Activated CD8-positive, alpha-beta memory T cell treated with anti-CD3 and anti-CD28 coated beads, Interleukin-2, amount 10 ng/mL, durations not matched to agents 7 days and 5 days (primary cell): ENCODE results near the gene TRERF1. TPM values are rescaled to one million over a fixed set of nuclear protein-coding genes. Genes with fewer than 3 reads are reported as not detected.
"Not testable (repeated sequence)": the region's sequence is repeated elsewhere in the genome, so short reads cannot be mapped to it uniquely, and the experiment has no call there.

Experiments used
- ATAC-seq: fragments of 150-1000 bp; cut with Tn5 transposase; one replicate; pipeline ENCODE4 v1.10.0; 2021; ENCODE audit warnings: moderate library complexity
- CTCF ChIA-PET: fragments of 350-600 bp; sonication (Branson Sonifier 250); formaldehyde crosslinking; loops from one replicate; lab custom pipeline; 2021; ENCODE audit warnings: antibody characterized with exemption; lab: Charles Lee
- DNase-seq: peaks from one replicate; pipeline ENCODE4 v3.0.0-alpha.2; 2020
- H3K27ac Mint-ChIP-seq: one replicate; pipeline ENCODE4 v1.8.0; 2021; ENCODE audit warnings: mild to moderate bottlenecking, mixed read lengths
- H3K27me3 Mint-ChIP-seq: one replicate; pipeline ENCODE4 v1.8.0; 2021; ENCODE audit warnings: mixed read lengths
- H3K36me3 Mint-ChIP-seq: one replicate; pipeline ENCODE4 v1.8.0; 2021; ENCODE audit warnings: mild to moderate bottlenecking, mixed read lengths
- H3K4me1 Mint-ChIP-seq: one replicate; pipeline ENCODE4 v1.8.0; 2021; ENCODE audit warnings: mixed read lengths
- H3K4me3 Mint-ChIP-seq: one replicate; pipeline ENCODE4 v1.8.0; 2021; ENCODE audit warnings: mild to moderate bottlenecking, moderate library complexity, mixed read lengths
- H3K9me3 Mint-ChIP-seq: one replicate; pipeline ENCODE4 v1.8.0; 2022; ENCODE audit warnings: low read depth, mixed read lengths
- total RNA-seq, 2 experiments: library from RNA; stranded (reverse); gene quantifications; one replicate each; pipeline ENCODE4 v1.2.3, GENCODE V29; 2021

TRERF1 gene
- total RNA-seq, 2 experiments from 2014 or later: 16.2 to 36.0 TPM

DNA sequence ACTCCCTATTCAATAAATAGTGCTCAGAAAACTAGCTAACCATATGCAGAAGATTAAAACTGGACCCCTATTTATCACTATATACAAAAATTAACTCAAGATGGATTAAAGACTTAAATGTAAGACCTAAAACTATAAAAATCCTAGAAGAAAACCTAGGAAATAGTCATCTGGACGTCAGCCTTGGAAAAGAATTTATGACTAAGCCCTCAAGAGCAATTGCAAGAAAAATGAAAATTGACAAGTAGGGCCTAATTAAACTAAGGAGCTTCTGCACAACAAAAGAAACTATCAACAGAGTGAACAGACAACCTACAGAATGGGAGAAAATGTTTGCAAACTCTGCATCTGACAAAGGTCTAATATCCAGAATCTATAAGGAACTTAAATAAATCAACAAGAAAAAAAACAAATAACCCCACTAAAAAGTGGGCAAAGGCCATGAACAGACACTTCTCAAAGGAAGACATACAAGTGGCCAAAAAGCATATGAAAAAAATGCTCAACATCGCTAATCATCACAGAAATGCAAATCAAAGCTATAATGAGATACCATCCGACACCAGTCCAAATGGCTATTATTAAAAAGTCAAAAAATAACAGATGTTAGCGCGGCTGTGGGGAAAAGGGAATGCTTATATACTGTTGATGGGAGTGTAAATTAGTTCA is 126.9 kb downstream of the TRERF1 start:
- DNase-seq, ATAC-seq, H3K27ac Mint-ChIP-seq, H3K27me3 Mint-ChIP-seq, H3K4me3 Mint-ChIP-seq, H3K9me3 Mint-ChIP-seq: not testable (repeated sequence)
- H3K36me3 Mint-ChIP-seq: peaks cover 51% of the 10 kb centered on the region
- H3K4me1 Mint-ChIP-seq: peaks cover 34% of the 10 kb centered on the region
- CTCF ChIA-PET: interaction anchor here (1.5 kb wide), 1 partner anchor 223 kb away, joined by 5 read pairs; no protein-coding TSS in a partner anchor

DNA sequence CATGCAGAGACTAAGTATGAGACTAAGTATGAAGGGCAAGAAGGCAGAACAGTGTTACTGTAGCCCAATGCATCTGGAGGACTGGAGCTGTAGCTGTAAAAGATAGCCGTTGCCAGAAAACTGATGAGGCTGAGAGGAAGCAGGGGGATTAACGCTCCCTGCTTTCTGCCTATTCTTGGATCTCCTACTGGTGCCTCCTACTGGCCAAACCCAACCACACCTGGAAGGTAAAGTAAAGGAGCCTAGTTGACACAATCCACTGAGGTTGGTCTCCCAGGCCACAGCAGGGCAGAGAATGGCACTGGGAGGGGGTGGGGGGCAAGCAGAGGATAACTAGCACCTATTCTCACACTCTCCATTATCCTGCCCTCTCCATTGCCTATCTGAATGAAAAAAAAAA is 129.1 kb downstream of the TRERF1 start:
- Mint-ChIP-seq H3K4me3 (no peak overlapping the region), H3K36me3 (peaks cover 55% of the 10 kb centered on the region), H3K27ac (no peak overlapping the region), H3K4me1 (peaks cover 44% of the 10 kb centered on the region), H3K9me3 (no peaks in the 10 kb centered on the region), H3K27me3 (no peaks in the 10 kb centered on the region)
- CTCF ChIA-PET: no interaction called here
- DNase-seq: no peak
- no peak for ATAC-seq

DNA sequence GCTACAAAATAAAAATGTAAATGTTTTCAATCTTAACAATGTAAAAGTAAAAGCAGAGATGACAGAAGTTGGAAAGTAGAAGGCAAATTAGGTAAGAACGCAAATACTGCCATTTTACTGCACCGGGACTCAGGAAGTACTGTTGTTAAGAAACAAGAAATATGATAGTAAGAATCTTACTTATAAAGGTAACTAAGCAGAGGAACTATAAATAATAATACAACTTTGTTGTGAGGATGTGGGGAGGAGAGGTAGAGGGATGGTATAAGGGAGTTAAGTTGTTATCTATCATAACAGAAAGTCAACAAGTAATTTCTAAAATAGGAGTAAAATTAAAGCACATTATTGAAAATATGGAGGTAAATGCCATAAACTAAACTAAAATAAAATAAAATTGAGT is 129.8 kb downstream of the TRERF1 start:
- Mint-ChIP-seq H3K27me3 (no peaks in the 10 kb centered on the region), H3K27ac (peak overlapping the region; percentile 34), H3K9me3 (no peaks in the 10 kb centered on the region)

GRCh38 chr6:42320762-42321161 is 131.0 kb downstream of the TRERF1 start:
- Mint-ChIP-seq H3K27ac (peak overlapping the region; percentile 76), H3K36me3 (peaks cover 48% of the 10 kb centered on the region), H3K9me3 (no peaks in the 10 kb centered on the region), H3K4me1 (peaks cover 49% of the 10 kb centered on the region), H3K4me3 (peak overlapping the region; percentile 18), H3K27me3 (no peaks in the 10 kb centered on the region)
- no peak for DNase-seq
- CTCF ChIA-PET: interaction anchor here (1.0 kb wide), 1 partner anchor 227 kb away, joined by 3 read pairs; no protein-coding TSS in a partner anchor
- ATAC-seq: no peak

More for the DNA sequence above, 129.8 kb downstream of the TRERF1 start:
- CTCF ChIA-PET: no interaction called here
- peaks cover 47% of the 10 kb centered on the region for H3K4me1 Mint-ChIP-seq
- DNase-seq (no peak), ATAC-seq (no peak)
- H3K36me3 Mint-ChIP-seq: peaks cover 51% of the 10 kb centered on the region
- no peak overlapping the region for H3K4me3 Mint-ChIP-seq

- H3K27ac Mint-ChIP-seq: peak overlapping the region; percentile 30
- ATAC-seq (no peak), DNase-seq (no peak)
- CTCF ChIA-PET: interaction anchor here (1.5 to 2.8 kb wide), 3 partner anchors 9 to 229 kb away, joined by 4 to 11 read pairs (median 5); no protein-coding TSS in a partner anchor
- H3K4me3 Mint-ChIP-seq: no peak overlapping the region
- no peaks in the 10 kb centered on the region for H3K27me3 Mint-ChIP-seq
- no peaks in the 10 kb centered on the region for H3K9me3 Mint-ChIP-seq
- peaks cover 40% of the 10 kb centered on the region for H3K36me3 Mint-ChIP-seq
- H3K4me1 Mint-ChIP-seq: peaks cover 68% of the 10 kb centered on the region
Measured at GRCh38 chr6:42318480-42318879, 133.2 kb downstream of the TRERF1 start.

DNA sequence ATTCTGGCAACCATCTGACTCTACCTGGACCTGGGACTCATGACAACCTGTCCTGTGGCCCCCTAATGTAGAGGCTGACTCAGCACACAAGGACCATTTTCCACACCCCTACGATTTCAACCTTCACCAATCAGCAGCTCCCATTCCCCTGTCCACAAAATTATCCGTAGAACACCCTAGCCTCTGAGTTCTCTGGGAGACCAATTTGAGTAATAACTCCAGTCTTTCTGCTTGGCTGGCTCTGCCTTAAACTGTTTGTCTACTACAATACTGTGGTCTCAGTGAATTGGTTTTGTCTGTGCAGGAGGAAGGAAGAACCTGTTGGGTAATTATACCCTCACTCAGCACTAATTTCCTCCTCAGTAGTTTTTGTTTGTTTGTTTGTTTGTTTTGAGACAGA is 134.7 kb downstream of the TRERF1 start:
- DNase-seq (no peak), ATAC-seq (no peak)
- Mint-ChIP-seq H3K27me3 (no peaks in the 10 kb centered on the region), H3K4me1 (peaks cover 73% of the 10 kb centered on the region), H3K27ac (peak overlapping the region; percentile 56), H3K4me3 (no peak overlapping the region), H3K36me3 (peaks cover 37% of the 10 kb centered on the region), H3K9me3 (no peaks in the 10 kb centered on the region)
- CTCF ChIA-PET: interaction anchor here (1.1 to 3.2 kb wide), 4 partner anchors 38 to 231 kb away, joined by 4 to 11 read pairs (median 8); no protein-coding TSS in a partner anchor

- H3K9me3 Mint-ChIP-seq: no peaks in the 10 kb centered on the region
- H3K4me1 Mint-ChIP-seq: peaks cover 67% of the 10 kb centered on the region
- no peaks in the 10 kb centered on the region for H3K27me3 Mint-ChIP-seq
- H3K27ac Mint-ChIP-seq: peak overlapping the region; percentile 56
- no peak for DNase-seq
- CTCF ChIA-PET: interaction anchor here (0.6 to 3.2 kb wide), 3 partner anchors 61 to 231 kb away, joined by 3 to 11 read pairs (median 4); no protein-coding TSS in a partner anchor
- peaks cover 36% of the 10 kb centered on the region for H3K36me3 Mint-ChIP-seq
- no peak overlapping the region for H3K4me3 Mint-ChIP-seq
- ATAC-seq: no peak
Measured at GRCh38 chr6:42315991-42316970, 135.4 kb downstream of the TRERF1 start.

DNA sequence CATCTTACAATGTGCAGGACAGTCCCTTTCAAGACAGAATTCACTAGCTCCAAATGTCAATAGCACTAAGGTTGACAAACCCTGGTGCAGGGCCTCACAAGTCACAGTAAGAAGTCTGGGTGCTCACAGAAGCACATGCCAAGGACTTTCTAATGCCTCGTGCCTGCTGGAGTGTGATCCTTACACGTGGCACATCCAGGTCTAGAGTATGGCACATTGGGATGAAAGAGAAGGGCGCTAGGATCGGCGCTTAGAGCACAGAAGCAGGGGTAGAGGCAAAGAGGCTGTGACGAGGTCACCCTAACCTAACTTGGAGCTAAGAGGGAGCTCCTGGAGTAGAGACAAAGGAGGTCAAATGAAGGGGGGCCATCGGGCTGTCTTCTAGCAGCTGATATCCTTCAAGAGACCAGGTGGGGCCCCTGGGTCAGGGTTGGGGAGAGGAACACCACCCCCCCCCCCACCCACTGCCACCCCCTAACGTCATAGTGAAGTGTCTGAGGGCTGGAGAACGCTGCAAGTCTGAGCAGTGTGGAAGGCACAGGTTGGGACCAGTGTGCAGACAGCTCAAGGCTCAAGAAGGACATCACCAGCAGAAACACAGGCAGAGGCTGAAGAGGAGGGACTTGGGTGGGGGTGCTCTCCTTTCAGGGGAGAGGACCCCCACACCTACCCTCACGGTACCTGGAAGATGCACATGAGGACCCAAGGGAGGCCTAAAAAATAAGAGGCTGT is 136.3 kb downstream of the TRERF1 start:
- ATAC-seq: no peak
- H3K4me1 Mint-ChIP-seq: peaks cover 62% of the 10 kb centered on the region
- DNase-seq: no peak
- CTCF ChIA-PET: interaction anchor here (0.6 to 3.2 kb wide), 3 partner anchors 60 to 232 kb away, joined by 3 to 11 read pairs (median 4); no protein-coding TSS in a partner anchor
- H3K27me3 Mint-ChIP-seq: no peaks in the 10 kb centered on the region
- H3K9me3 Mint-ChIP-seq: no peaks in the 10 kb centered on the region
- H3K36me3 Mint-ChIP-seq: peaks cover 35% of the 10 kb centered on the region
- peak overlapping the region; percentile 29 for H3K27ac Mint-ChIP-seq
- no peak overlapping the region for H3K4me3 Mint-ChIP-seq

DNA sequence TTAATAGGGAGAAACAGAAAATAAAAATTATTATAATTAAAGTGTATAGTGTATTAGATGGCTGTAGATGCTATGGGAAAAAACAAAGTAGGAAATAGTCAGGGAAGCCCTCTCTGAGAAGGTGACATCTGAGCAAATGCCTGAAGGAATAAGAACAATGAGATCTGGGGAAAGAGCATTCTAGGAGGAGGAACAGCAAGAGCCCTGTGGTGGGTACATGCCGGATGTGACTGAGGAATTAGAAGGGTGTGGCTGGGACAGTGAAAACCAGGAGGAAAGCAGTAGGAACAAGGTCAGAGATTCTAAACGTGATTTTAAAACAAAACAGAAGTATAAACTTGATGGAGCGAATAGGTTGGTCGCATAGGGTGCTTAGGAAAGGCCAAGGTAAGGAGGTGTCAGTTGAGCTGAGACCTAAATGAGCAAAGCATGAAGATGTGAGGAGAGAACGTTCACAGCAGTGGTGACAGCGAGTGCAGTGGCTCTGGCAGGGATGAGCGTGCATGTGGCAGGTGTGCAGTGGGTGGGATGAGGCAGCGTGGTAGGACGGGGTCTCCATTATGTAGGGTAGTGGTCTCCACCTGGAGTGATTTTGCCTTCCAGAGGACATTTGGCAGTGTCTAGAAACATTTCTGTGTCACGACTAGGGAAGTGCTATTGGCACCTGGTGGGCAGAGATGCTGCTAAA is 137.0 kb downstream of the TRERF1 start:
- Mint-ChIP-seq H3K9me3 (no peaks in the 10 kb centered on the region), H3K27me3 (no peaks in the 10 kb centered on the region), H3K36me3 (peaks cover 35% of the 10 kb centered on the region), H3K27ac (peak overlapping the region; percentile 9), H3K4me3 (no peak overlapping the region), H3K4me1 (peaks cover 65% of the 10 kb centered on the region)
- ATAC-seq (no peak), DNase-seq (no peak)
- CTCF ChIA-PET: interaction anchor here (3.2 kb wide), 1 partner anchor 233 kb away, joined by 11 read pairs; no protein-coding TSS in a partner anchor

DNA sequence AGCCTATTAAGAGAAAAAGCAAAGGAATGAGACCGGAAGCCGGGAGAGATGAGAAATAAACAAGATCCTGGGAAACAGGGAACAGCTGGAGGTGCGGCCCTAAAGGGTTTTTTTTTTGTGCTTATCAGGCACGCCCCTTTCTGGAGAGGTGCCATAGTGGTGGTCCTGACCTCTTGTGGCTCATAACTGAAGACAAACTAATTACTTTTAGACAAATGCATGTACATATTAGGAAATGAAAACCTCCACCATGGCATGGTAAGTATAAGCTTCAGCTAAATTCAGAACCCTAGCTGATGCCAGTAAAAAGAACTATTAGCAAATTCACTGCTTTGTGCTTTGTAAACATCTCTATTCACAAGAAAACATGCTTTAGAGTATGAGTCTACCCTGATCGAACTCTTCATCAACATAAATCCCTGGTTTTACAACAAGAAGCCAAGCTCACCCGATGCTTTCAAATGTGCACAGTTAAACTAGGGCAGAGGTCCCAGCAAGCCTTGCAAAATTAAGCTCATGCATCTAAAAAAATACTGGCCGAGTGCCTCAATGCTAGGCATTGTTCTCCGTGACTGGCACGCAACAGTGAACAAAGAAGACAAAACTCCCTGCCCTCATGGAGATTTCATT is 137.7 kb downstream of the TRERF1 start:
- peaks cover 33% of the 10 kb centered on the region for H3K36me3 Mint-ChIP-seq
- ATAC-seq: no peak
- no peak overlapping the region for H3K4me3 Mint-ChIP-seq
- no peak for DNase-seq
- no peaks in the 10 kb centered on the region for H3K27me3 Mint-ChIP-seq
- H3K27ac Mint-ChIP-seq: no peak overlapping the region
- H3K9me3 Mint-ChIP-seq: no peaks in the 10 kb centered on the region
- CTCF ChIA-PET: interaction anchor here (1.2 to 3.2 kb wide), 2 partner anchors 119 to 233 kb away, joined by 3 to 11 read pairs; no protein-coding TSS in a partner anchor
- H3K4me1 Mint-ChIP-seq: peaks cover 60% of the 10 kb centered on the region

GRCh38 chr6:42313038-42313437 is 138.7 kb downstream of the TRERF1 start:
- Mint-ChIP-seq H3K9me3 (no peaks in the 10 kb centered on the region), H3K27me3 (no peaks in the 10 kb centered on the region), H3K27ac (peak overlapping the region; percentile 61), H3K36me3 (peaks cover 32% of the 10 kb centered on the region), H3K4me3 (no peak overlapping the region), H3K4me1 (peaks cover 54% of the 10 kb centered on the region)
- no peak for ATAC-seq
- CTCF ChIA-PET: interaction anchor here (1.2 to 1.8 kb wide), 2 partner anchors 120 to 235 kb away, joined by 3 to 7 read pairs; no protein-coding TSS in a partner anchor
- no peak for DNase-seq

- Mint-ChIP-seq H3K27ac (no peak overlapping the region), H3K36me3 (peaks cover 31% of the 10 kb centered on the region), H3K4me3 (no peak overlapping the region), H3K4me1 (peaks cover 16% of the 10 kb centered on the region), H3K9me3 (no peaks in the 10 kb centered on the region), H3K27me3 (no peaks in the 10 kb centered on the region)
- no peak for ATAC-seq
- CTCF ChIA-PET: interaction anchor here (0.5 to 4.6 kb wide), 3 partner anchors 27 to 1933 kb away, joined by 3 to 32 read pairs (median 4); no protein-coding TSS in a partner anchor
- DNase-seq: no peak
Measured at GRCh38 chr6:42307141-42307470, 144.6 kb downstream of the TRERF1 start.
